GM12875 (cell line): ENCODE results near the gene ZNF681.
"Not testable (repeated sequence)": the region's sequence is repeated elsewhere in the genome, so short reads cannot be mapped to it uniquely, and the experiment has no call there.

Source experiments
- H3K4me3 ChIP-seq: one replicate; pipeline ENCODE4 v1.5.1; 2011; ENCODE audit warnings: low read depth, low read length, control low read depth
- CTCF ChIP-seq: IDR thresholded peaks from 2 replicates; pipeline ENCODE4 v1.5.1; 2011; ENCODE audit warnings: low read depth, mild to moderate bottlenecking, control low read depth, inconsistent platforms, low read length, moderate library complexity, borderline replicate concordance; ENCODE audit not compliant: insufficient read depth

ZNF681 gene

GRCh38 chr19:23784274-23784673 is 25.6 kb upstream of the ZNF681 start:
- no peak overlapping the region for H3K4me3 ChIP-seq
- no peak for TF ChIP-seq CTCF

- no peak overlapping the region for H3K4me3 ChIP-seq
- TF ChIP-seq CTCF = no peak
These were observed 24.9 kb upstream of the ZNF681 start for GRCh38 chr19:23783636-23784035.

- H3K4me3 ChIP-seq = no peak overlapping the region
- no peak for TF ChIP-seq CTCF
These were observed 21.0 kb upstream of the ZNF681 start for GRCh38 chr19:23779645-23780044.

GRCh38 chr19:23778566-23778965 is 19.9 kb upstream of the ZNF681 start:
- TF ChIP-seq CTCF = no peak
- H3K4me3 ChIP-seq = no peak overlapping the region

GRCh38 chr19:23778036-23778435 is 19.3 kb upstream of the ZNF681 start:
- H3K4me3 ChIP-seq = not testable (repeated sequence)

GRCh38 chr19:23777216-23777615 is 18.5 kb upstream of the ZNF681 start:
- H3K4me3 ChIP-seq = no peak overlapping the region
- TF ChIP-seq CTCF = no peak

- TF ChIP-seq CTCF = no peak
- H3K4me3 ChIP-seq = no peak overlapping the region
These were observed 18.0 kb upstream of the ZNF681 start for GRCh38 chr19:23776507-23777205.
